SJSA1 (cell line): ENCODE measurements around the gene FLOT2. TPM values are rescaled to one million over a fixed set of nuclear protein-coding genes. Genes with fewer than 3 reads are reported as not detected.
"Not testable (repeated sequence)": the region's sequence is repeated elsewhere in the genome, so short reads cannot be mapped to it uniquely, and the experiment has no call there.

Experiments
- DNase-seq, 2 experiments: peaks; one replicate each; pipeline ENCODE4 v3.0.0-alpha.2; 2015 to 2020; ENCODE audit warnings: low spot score in 2 of 2, low read depth in 1 of 2
- H3K27ac ChIP-seq: fragments of 250-450 bp; sonication (Bioruptor Pico); 2 replicates; pipeline ENCODE4 v1.5.1; 2020; ENCODE audit warnings: mild to moderate bottlenecking, moderate library complexity
- H3K27me3 ChIP-seq: fragments of 250-450 bp; sonication (Bioruptor Pico); replicated peaks from 2 replicates; pipeline ENCODE4 v1.5.1; 2020; ENCODE audit warnings: mild to moderate bottlenecking, moderate library complexity
- H3K36me3 ChIP-seq: fragments of 250-450 bp; sonication (Bioruptor Pico); 2 replicates; pipeline ENCODE4 v1.5.1; 2020; ENCODE audit warnings: mild to moderate bottlenecking
- H3K4me1 ChIP-seq: fragments of 250-450 bp; sonication (Bioruptor Pico); replicated peaks from 2 replicates; pipeline ENCODE4 v1.6.1; 2021; ENCODE audit warnings: mild to moderate bottlenecking
- H3K4me3 ChIP-seq: fragments of 250-450 bp; sonication (Bioruptor Pico); 2 replicates; pipeline ENCODE4 v1.5.1; 2020; ENCODE audit warnings: mild to moderate bottlenecking
- H3K9me3 ChIP-seq: fragments of 250-450 bp; sonication (Bioruptor Pico); replicated peaks from 2 replicates; pipeline ENCODE4 v1.5.1; 2020; ENCODE audit warnings: mild to moderate bottlenecking
- total RNA-seq: library from RNA; depleted of rRNA; stranded (reverse); fragments of >200 nt; shearing (Covaris generic); gene quantifications from 2 replicates; pipeline ENCODE4 v1.2.3, GENCODE V29; 2014

The FLOT2 gene
- total RNA-seq, 1 experiment from 2014 or later: 13.4 TPM

- no peak for DNase-seq
These were observed 15.2 kb downstream of the FLOT2 start for GRCh38 chr17:28882154-28882895.

GRCh38 chr17:28881533-28882056 is 15.9 kb downstream of the FLOT2 start:
- Histone ChIP-seq H3K36me3 (peaks cover 13% of the 10 kb centered on the region), H3K4me3 (no peak overlapping the region), H3K9me3 (no peaks in the 10 kb centered on the region), H3K4me1 (0 out of 2 replicates have a peak, but pooled peaks cover 5% of the 10 kb centered on the region), H3K27ac (no peak overlapping the region), H3K27me3 (no peaks in the 10 kb centered on the region)
- no peak for DNase-seq

More at GRCh38 chr17:28882154-28882895, 15.2 kb downstream of the FLOT2 start:
- H3K27me3 ChIP-seq: no peaks in the 10 kb centered on the region
- H3K36me3 ChIP-seq: peaks cover 13% of the 10 kb centered on the region
- no peaks in the 10 kb centered on the region for H3K9me3 ChIP-seq
- H3K27ac ChIP-seq: no peak overlapping the region
- 0 out of 2 replicates have a peak, but pooled peaks cover 5% of the 10 kb centered on the region for H3K4me1 ChIP-seq
- no peak overlapping the region for H3K4me3 ChIP-seq

- 0 out of 2 replicates have a peak, but pooled peaks cover 5% of the 10 kb centered on the region for H3K4me1 ChIP-seq
- H3K9me3 ChIP-seq: no peaks in the 10 kb centered on the region
- H3K4me3 ChIP-seq: no peak overlapping the region
- H3K27ac ChIP-seq: no peak overlapping the region
- DNase-seq: no peak
- H3K27me3 ChIP-seq: no peaks in the 10 kb centered on the region
- H3K36me3 ChIP-seq: peaks cover 13% of the 10 kb centered on the region
These were observed 17.0 kb downstream of the FLOT2 start for GRCh38 chr17:28880572-28880945.

- H3K4me1 ChIP-seq: 0 out of 2 replicates have a peak, but pooled peaks cover 5% of the 10 kb centered on the region
- H3K36me3 ChIP-seq: peaks cover 13% of the 10 kb centered on the region
- no peak overlapping the region for H3K4me3 ChIP-seq
- no peak overlapping the region for H3K27ac ChIP-seq
- no peak for DNase-seq
- H3K27me3 ChIP-seq: no peaks in the 10 kb centered on the region
- H3K9me3 ChIP-seq: no peaks in the 10 kb centered on the region
These were observed 17.5 kb downstream of the FLOT2 start for GRCh38 chr17:28879886-28880571.

- peaks cover 13% of the 10 kb centered on the region for H3K36me3 ChIP-seq
- H3K27ac ChIP-seq: no peak overlapping the region
- H3K9me3 ChIP-seq: no peaks in the 10 kb centered on the region
- H3K4me1 ChIP-seq: 0 out of 2 replicates have a peak, but pooled peaks cover 5% of the 10 kb centered on the region
- DNase-seq: no peak
- no peaks in the 10 kb centered on the region for H3K27me3 ChIP-seq
- no peak overlapping the region for H3K4me3 ChIP-seq
These were observed 18.6 kb downstream of the FLOT2 start for GRCh38 chr17:28878981-28879380.

- H3K27ac ChIP-seq: no peak overlapping the region
- no peak overlapping the region for H3K4me3 ChIP-seq
- peaks cover 13% of the 10 kb centered on the region for H3K36me3 ChIP-seq
- H3K27me3 ChIP-seq: no peaks in the 10 kb centered on the region
- 0 out of 2 replicates have a peak, but pooled peaks cover 5% of the 10 kb centered on the region for H3K4me1 ChIP-seq
- no peak for DNase-seq
- H3K9me3 ChIP-seq: no peaks in the 10 kb centered on the region
These were observed 19.2 kb downstream of the FLOT2 start for GRCh38 chr17:28878158-28878910.

GRCh38 chr17:28877150-28877711 is 20.3 kb downstream of the FLOT2 start:
- not testable (repeated sequence) for H3K4me3 ChIP-seq, H3K27me3 ChIP-seq, H3K27ac ChIP-seq, H3K36me3 ChIP-seq, H3K9me3 ChIP-seq, DNase-seq, H3K4me1 ChIP-seq

GRCh38 chr17:28875848-28876550 is 21.5 kb downstream of the FLOT2 start:
- Histone ChIP-seq H3K27me3 (no peaks in the 10 kb centered on the region), H3K4me3 (no peak overlapping the region), H3K9me3 (no peaks in the 10 kb centered on the region), H3K36me3 (peaks cover 10% of the 10 kb centered on the region), H3K27ac (no peak overlapping the region), H3K4me1 (0 out of 2 replicates have a peak, but pooled peaks cover 5% of the 10 kb centered on the region)
- no peak for DNase-seq

GRCh38 chr17:28874750-28875149 is 22.8 kb downstream of the FLOT2 start:
- Histone ChIP-seq H3K4me3 (no peak overlapping the region), H3K27me3 (no peaks in the 10 kb centered on the region), H3K27ac (no peak overlapping the region), H3K4me1 (0 out of 2 replicates have a peak, but pooled peaks cover 5% of the 10 kb centered on the region), H3K9me3 (no peaks in the 10 kb centered on the region), H3K36me3 (no peaks in the 10 kb centered on the region)
- no peak for DNase-seq

GRCh38 chr17:28873839-28874238 is 23.7 kb downstream of the FLOT2 start:
- Histone ChIP-seq H3K36me3 (no peaks in the 10 kb centered on the region), H3K4me3 (no peak overlapping the region), H3K4me1 (0 out of 2 replicates have a peak, but pooled peaks cover 5% of the 10 kb centered on the region), H3K9me3 (no peaks in the 10 kb centered on the region), H3K27ac (no peak overlapping the region), H3K27me3 (no peaks in the 10 kb centered on the region)
- no peak for DNase-seq

- peaks cover 2% of the 10 kb centered on the region for H3K4me1 ChIP-seq
- no peaks in the 10 kb centered on the region for H3K27me3 ChIP-seq
- no peak overlapping the region for H3K4me3 ChIP-seq
- no peak overlapping the region for H3K27ac ChIP-seq
- no peaks in the 10 kb centered on the region for H3K36me3 ChIP-seq
- no peaks in the 10 kb centered on the region for H3K9me3 ChIP-seq
- no peak for DNase-seq
These were observed 26.4 kb downstream of the FLOT2 start for GRCh38 chr17:28871056-28871579.

GRCh38 chr17:28867276-28867675 is 30.3 kb downstream of the FLOT2 start:
- Histone ChIP-seq H3K4me3 (no peak overlapping the region), H3K27me3 (no peaks in the 10 kb centered on the region), H3K27ac (no peak overlapping the region), H3K36me3 (no peaks in the 10 kb centered on the region; the same call in 1 of the 2 replicates), H3K9me3 (no peaks in the 10 kb centered on the region), H3K4me1 (peaks cover 13% of the 10 kb centered on the region)
- no peak for DNase-seq
